ENCODE results near the gene MMP15.

DNA sequence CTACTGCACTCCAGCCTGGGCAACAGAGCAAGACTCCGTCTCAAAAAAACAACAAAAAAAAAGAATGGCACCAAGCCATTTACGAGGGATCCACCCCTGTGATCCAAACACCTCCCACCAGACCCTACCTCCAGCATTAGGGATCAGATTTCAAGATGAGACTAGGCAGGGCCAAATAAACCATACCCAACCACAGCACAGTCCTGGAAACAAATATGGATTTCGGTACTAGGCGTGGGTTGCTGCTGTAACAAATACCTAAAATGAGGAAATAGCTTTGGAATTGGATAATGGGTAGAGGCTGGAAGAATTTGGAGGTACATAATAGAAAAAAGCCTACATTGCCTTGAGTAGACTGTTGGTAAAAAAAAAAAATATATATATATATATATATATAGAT lies 49.1 kb downstream of the MMP15 start:
- no peak for TF ChIP-seq ZNF384 (IDR thresholded peaks at IDR 0.05)
- TF ChIP-seq SUZ12 (IDR thresholded peaks at IDR 0.05) = no peak
- TF ChIP-seq BHLHE40 (IDR thresholded peaks at IDR 0.05; ENCODE audit: borderline replicate concordance) = no peak
- TF ChIP-seq FOXM1 (IDR thresholded peaks at IDR 0.05; ENCODE audit: borderline replicate concordance) = no peak
- TF ChIP-seq LEF1 (IDR thresholded peaks at IDR 0.05; ENCODE audit: borderline replicate concordance) = no peak
- no peak for TF ChIP-seq HDGF (IDR thresholded peaks at IDR 0.05; ENCODE audit: borderline replicate concordance)
- TF ChIP-seq FOXK2 (IDR thresholded peaks at IDR 0.05) = no peak
- no peak for TF ChIP-seq SP1 (IDR thresholded peaks at IDR 0.05)
- TF ChIP-seq CTBP1 (IDR thresholded peaks at IDR 0.05; ENCODE audit: borderline replicate concordance) = no peak
- TF ChIP-seq TARDBP (IDR thresholded peaks at IDR 0.05) = no peak
- no peak for TF ChIP-seq FOXA1 (IDR thresholded peaks at IDR 0.05)
- no peak for TF ChIP-seq L3MBTL2 (conservative IDR thresholded peaks at IDR 0.05)
- TF ChIP-seq, protein P1, sequence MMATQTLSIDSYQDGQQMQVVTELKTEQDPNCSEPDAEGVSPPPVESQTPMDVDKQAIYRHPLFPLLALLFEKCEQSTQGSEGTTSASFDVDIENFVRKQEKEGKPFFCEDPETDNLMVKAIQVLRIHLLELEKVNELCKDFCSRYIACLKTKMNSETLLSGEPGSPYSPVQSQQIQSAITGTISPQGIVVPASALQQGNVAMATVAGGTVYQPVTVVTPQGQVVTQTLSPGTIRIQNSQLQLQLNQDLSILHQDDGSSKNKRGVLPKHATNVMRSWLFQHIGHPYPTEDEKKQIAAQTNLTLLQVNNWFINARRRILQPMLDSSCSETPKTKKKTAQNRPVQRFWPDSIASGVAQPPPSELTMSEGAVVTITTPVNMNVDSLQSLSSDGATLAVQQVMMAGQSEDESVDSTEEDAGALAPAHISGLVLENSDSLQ (IDR thresholded peaks at IDR 0.05) = no peak
- no peak for TF ChIP-seq NFRKB (IDR thresholded peaks at IDR 0.05)
